HepG2 (cell line): ENCODE data around the gene CACNA1G. TPM values are rescaled to one million over a fixed set of nuclear protein-coding genes. Genes with fewer than 3 reads are reported as not detected.
A peak's percentile ranks its signal among the peaks of the same experiment; 100 is the strongest.

Experiments
- ATF7-NPFF ChIP-seq: sonication (generic); formaldehyde crosslinking; IDR thresholded peaks from 2 replicates; pipeline ENCODE4 v1.8.1; 2023; ENCODE audit warnings: mild to moderate bottlenecking, low read depth, missing genetic modification reagents, moderate library complexity
- BORCS8-MEF2B ChIP-seq: sonication (generic); formaldehyde crosslinking; IDR thresholded peaks from 2 replicates; pipeline ENCODE4 v1.8.0; 2022; ENCODE audit warnings: mild to moderate bottlenecking, missing genetic modification reagents
- HNRNPL ChIP-seq: fragments of 200-400 bp; formaldehyde crosslinking; IDR thresholded peaks from 2 replicates; pipeline ENCODE4 v1.6.1; 2017; ENCODE audit warnings: mild to moderate bottlenecking, low read depth, low read length
- HOXA3 ChIP-seq: sonication (generic); formaldehyde crosslinking; IDR thresholded peaks from 2 replicates; pipeline ENCODE4 v1.5.0; 2020; ENCODE audit warnings: missing genetic modification reagents
- KDM1A ChIP-seq: IDR thresholded peaks from 2 replicates; pipeline ENCODE4 v1.6.1; 2016; ENCODE audit warnings: missing compliant biosample characterization
- MTA3 ChIP-seq: sonication (generic); formaldehyde crosslinking; IDR thresholded peaks from 2 replicates; pipeline ENCODE4 v1.4.0; 2020; ENCODE audit warnings: missing genetic modification reagents
- NR2F2 ChIP-seq: IDR thresholded peaks from 2 replicates; pipeline ENCODE4 v1.6.1; 2012; ENCODE audit warnings: low read depth, inconsistent platforms, borderline replicate concordance
- SMARCE1 ChIP-seq: fragments of 450-650 bp; IDR thresholded peaks from 2 replicates; pipeline ENCODE4 v1.6.1; 2017; ENCODE audit warnings: borderline replicate concordance
- SUZ12 ChIP-seq: fragments of 150-350 bp; IDR thresholded peaks from 2 replicates; pipeline ENCODE4 v1.6.1; 2014; ENCODE audit warnings: low read depth, low read length
- XRCC5 ChIP-seq: fragments of 200-400 bp; formaldehyde crosslinking; optimal IDR thresholded peaks from 2 replicates; pipeline ENCODE3; 2017; ENCODE audit warnings: mild to moderate bottlenecking, low read length
- ZFP36 ChIP-seq: fragments of 150-350 bp; IDR thresholded peaks from 2 replicates; pipeline ENCODE4 v1.6.1; 2018; ENCODE audit warnings: borderline replicate concordance, low read length, low read depth; ENCODE audit not compliant: partially characterized antibody
- ZFP37 ChIP-seq: sonication (generic); formaldehyde crosslinking; IDR thresholded peaks from 2 replicates; pipeline ENCODE4 v1.4.0; 2020; ENCODE audit warnings: missing genetic modification reagents, borderline replicate concordance
- ZNF354B ChIP-seq: sonication (generic); formaldehyde crosslinking; IDR thresholded peaks from 2 replicates; pipeline ENCODE4 v1.8.0; 2022; ENCODE audit warnings: mild to moderate bottlenecking, missing genetic modification reagents
- ZNF709 ChIP-seq: sonication (generic); formaldehyde crosslinking; IDR thresholded peaks from 2 replicates; pipeline ENCODE4 v1.5.0; 2020; ENCODE audit warnings: mild to moderate bottlenecking, missing genetic modification reagents
- polyA plus RNA-seq, 8 experiments: library from polyadenylated mRNA; depleted of rRNA in 3 of 8; stranded (reverse) in 7 of 8; unstranded in 1 of 8; fragments of >200 nt; fragmentation: Illumina TruSeq in 4 of 8; extraction: Trizol in 4 of 8; gene quantifications; 2 replicates each; pipeline versions ENCODE4 v1.2.1 to v1.2.3, GENCODE V29; 2011 to 2016; ENCODE audit warnings: low read depth in 4 of 8, missing spikeins in 1 of 8, mixed read lengths in 1 of 8; ENCODE audit not compliant: insufficient read depth in 1 of 8
- total RNA-seq, 5 experiments: library from RNA; depleted of rRNA; stranded (reverse); fragments of >200 nt; fragmentation: Illumina TruSeq; extraction: Trizol; gene quantifications; 2 replicates each; pipeline ENCODE4 v1.2.3, GENCODE V29; 2016; ENCODE audit warnings: low read depth in 1 of 5
- TF ChIP-seq, protein P1 (sequence below): sonication (generic); formaldehyde crosslinking; IDR thresholded peaks from 2 replicates; pipeline ENCODE4 v1.4.0; 2020; ENCODE audit warnings: missing genetic modification reagents
- TF ChIP-seq, protein P2 (sequence below): sonication (generic); formaldehyde crosslinking; IDR thresholded peaks from 2 replicates; pipeline ENCODE4 v1.8.1; 2023; ENCODE audit warnings: mild to moderate bottlenecking, missing genetic modification reagents
- TF ChIP-seq, protein P3 (sequence below): sonication (generic); formaldehyde crosslinking; IDR thresholded peaks from 2 replicates; pipeline ENCODE4 v1.5.0; 2020; ENCODE audit warnings: mild to moderate bottlenecking, missing genetic modification reagents
- TF ChIP-seq, protein P4 (sequence below): IDR thresholded peaks from 2 replicates; pipeline ENCODE4 v1.6.1; 2012; ENCODE audit warnings: low read depth, low read length, improper control_type of control experiment
- TF ChIP-seq, protein P5 (sequence below): sonication (generic); formaldehyde crosslinking; IDR thresholded peaks from 2 replicates; pipeline ENCODE4 v1.8.0; 2023; ENCODE audit warnings: mild to moderate bottlenecking, missing genetic modification reagents
- TF ChIP-seq, protein P6 (sequence below): IDR thresholded peaks from 2 replicates; pipeline ENCODE4 v1.6.1; 2016; ENCODE audit warnings: missing genetic modification reagents, missing compliant biosample characterization

Gene CACNA1G
- total and polyA plus RNA-seq, 2 of the 13 experiments (the other 11 are each of a cell fraction or from before 2014, with no cell fraction given) = 0.02 TPM; not detected in 1

DNA sequence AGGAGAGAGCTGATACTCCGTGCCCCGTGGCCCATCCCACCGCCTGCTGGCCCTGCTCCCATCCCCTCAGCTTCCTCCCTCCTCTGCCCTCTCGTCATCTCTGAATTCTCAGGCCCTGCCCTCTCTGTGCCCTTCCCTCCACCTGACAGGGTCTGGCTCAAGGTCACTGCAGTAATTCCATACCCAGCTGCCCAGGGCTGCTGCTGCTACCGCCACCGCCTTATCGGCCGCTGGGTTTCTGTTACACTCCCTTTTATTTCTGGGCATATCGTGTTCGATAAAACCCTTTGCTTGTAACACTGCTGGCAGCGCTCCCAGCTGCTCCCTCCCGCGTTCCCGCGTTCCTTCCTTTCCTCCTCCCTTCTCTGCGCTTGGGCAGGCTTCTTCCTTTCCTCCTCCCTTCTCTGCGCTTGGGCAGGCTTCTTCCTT lies 26.8 kb upstream of the CACNA1G start (continued):
- TF ChIP-seq, protein P1, sequence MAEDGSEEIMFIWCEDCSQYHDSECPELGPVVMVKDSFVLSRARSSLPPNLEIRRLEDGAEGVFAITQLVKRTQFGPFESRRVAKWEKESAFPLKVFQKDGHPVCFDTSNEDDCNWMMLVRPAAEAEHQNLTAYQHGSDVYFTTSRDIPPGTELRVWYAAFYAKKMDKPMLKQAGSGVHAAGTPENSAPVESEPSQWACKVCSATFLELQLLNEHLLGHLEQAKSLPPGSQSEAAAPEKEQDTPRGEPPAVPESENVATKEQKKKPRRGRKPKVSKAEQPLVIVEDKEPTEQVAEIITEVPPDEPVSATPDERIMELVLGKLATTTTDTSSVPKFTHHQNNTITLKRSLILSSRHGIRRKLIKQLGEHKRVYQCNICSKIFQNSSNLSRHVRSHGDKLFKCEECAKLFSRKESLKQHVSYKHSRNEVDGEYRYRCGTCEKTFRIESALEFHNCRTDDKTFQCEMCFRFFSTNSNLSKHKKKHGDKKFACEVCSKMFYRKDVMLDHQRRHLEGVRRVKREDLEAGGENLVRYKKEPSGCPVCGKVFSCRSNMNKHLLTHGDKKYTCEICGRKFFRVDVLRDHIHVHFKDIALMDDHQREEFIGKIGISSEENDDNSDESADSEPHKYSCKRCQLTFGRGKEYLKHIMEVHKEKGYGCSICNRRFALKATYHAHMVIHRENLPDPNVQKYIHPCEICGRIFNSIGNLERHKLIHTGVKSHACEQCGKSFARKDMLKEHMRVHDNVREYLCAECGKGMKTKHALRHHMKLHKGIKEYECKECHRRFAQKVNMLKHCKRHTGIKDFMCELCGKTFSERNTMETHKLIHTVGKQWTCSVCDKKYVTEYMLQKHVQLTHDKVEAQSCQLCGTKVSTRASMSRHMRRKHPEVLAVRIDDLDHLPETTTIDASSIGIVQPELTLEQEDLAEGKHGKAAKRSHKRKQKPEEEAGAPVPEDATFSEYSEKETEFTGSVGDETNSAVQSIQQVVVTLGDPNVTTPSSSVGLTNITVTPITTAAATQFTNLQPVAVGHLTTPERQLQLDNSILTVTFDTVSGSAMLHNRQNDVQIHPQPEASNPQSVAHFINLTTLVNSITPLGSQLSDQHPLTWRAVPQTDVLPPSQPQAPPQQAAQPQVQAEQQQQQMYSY (CRISPR knock-in tag) = no peak
- TF ChIP-seq ATF7-NPFF (CRISPR knock-in tag) = no peak
- no peak for TF ChIP-seq ZFP37 (CRISPR knock-in tag)
- TF ChIP-seq, protein P2, sequence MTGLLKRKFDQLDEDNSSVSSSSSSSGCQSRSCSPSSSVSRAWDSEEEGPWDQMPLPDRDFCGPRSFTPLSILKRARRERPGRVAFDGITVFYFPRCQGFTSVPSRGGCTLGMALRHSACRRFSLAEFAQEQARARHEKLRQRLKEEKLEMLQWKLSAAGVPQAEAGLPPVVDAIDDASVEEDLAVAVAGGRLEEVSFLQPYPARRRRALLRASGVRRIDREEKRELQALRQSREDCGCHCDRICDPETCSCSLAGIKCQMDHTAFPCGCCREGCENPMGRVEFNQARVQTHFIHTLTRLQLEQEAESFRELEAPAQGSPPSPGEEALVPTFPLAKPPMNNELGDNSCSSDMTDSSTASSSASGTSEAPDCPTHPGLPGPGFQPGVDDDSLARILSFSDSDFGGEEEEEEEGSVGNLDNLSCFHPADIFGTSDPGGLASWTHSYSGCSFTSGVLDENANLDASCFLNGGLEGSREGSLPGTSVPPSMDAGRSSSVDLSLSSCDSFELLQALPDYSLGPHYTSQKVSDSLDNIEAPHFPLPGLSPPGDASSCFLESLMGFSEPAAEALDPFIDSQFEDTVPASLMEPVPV = no peak
- TF ChIP-seq SMARCE1 = no peak
- TF ChIP-seq, protein P3, sequence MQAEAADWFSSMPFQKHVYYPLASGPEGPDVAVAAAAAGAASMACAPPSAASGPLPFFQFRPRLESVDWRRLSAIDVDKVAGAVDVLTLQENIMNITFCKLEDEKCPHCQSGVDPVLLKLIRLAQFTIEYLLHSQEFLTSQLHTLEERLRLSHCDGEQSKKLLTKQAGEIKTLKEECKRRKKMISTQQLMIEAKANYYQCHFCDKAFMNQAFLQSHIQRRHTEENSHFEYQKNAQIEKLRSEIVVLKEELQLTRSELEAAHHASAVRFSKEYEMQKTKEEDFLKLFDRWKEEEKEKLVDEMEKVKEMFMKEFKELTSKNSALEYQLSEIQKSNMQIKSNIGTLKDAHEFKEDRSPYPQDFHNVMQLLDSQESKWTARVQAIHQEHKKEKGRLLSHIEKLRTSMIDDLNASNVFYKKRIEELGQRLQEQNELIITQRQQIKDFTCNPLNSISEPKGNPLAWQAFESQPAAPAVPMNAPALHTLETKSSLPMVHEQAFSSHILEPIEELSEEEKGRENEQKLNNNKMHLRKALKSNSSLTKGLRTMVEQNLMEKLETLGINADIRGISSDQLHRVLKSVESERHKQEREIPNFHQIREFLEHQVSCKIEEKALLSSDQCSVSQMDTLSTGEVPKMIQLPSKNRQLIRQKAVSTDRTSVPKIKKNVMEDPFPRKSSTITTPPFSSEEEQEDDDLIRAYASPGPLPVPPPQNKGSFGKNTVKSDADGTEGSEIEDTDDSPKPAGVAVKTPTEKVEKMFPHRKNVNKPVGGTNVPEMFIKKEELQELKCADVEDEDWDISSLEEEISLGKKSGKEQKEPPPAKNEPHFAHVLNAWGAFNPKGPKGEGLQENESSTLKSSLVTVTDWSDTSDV (CRISPR knock-in tag) = no peak
- TF ChIP-seq HNRNPL = 0 out of 2 replicates have a peak, but pooled peaks have one; percentile 5
- no peak for TF ChIP-seq ZNF709 (CRISPR knock-in tag)
- TF ChIP-seq NR2F2 = no peak
- no peak for TF ChIP-seq HOXA3 (CRISPR knock-in tag)
- TF ChIP-seq SUZ12 = no peak
- TF ChIP-seq XRCC5 = no peak
- TF ChIP-seq KDM1A (CRISPR knock-in tag) = no peak
- no peak for TF ChIP-seq ZFP36
- no peak for TF ChIP-seq ZNF354B (CRISPR knock-in tag)
- TF ChIP-seq, protein P4, sequence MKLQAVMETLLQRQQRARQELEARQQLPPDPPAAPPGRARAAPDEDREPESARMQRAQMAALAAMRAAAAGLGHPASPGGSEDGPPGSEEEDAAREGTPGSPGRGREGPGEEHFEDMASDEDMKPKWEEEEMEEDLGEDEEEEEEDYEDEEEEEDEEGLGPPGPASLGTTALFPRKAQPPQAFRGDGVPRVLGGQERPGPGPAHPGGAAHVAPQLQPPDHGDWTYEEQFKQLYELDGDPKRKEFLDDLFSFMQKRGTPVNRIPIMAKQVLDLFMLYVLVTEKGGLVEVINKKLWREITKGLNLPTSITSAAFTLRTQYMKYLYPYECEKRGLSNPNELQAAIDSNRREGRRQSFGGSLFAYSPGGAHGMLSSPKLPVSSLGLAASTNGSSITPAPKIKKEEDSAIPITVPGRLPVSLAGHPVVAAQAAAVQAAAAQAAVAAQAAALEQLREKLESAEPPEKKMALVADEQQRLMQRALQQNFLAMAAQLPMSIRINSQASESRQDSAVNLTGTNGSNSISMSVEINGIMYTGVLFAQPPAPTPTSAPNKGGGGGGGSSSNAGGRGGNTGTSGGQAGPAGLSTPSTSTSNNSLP = no peak
- TF ChIP-seq MTA3 (CRISPR knock-in tag) = no peak
- TF ChIP-seq, protein P5, sequence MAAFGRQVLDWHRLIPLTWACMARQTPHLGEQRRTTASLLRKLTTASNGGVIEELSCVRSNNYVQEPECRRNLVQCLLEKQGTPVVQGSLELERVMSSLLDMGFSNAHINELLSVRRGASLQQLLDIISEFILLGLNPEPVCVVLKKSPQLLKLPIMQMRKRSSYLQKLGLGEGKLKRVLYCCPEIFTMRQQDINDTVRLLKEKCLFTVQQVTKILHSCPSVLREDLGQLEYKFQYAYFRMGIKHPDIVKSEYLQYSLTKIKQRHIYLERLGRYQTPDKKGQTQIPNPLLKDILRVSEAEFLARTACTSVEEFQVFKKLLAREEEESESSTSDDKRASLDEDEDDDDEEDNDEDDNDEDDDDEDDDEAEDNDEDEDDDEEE (CRISPR knock-in tag) = peak; percentile 57; the same call in 1 of the 2 replicates
- no peak for TF ChIP-seq BORCS8-MEF2B (CRISPR knock-in tag)
- TF ChIP-seq, protein P6, sequence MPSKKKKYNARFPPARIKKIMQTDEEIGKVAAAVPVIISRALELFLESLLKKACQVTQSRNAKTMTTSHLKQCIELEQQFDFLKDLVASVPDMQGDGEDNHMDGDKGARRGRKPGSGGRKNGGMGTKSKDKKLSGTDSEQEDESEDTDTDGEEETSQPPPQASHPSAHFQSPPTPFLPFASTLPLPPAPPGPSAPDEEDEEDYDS (CRISPR knock-in tag) = no peak
